ENCODE data around the gene RHBG.
A peak's percentile ranks its signal among the peaks of the same experiment; 100 is the strongest.

Gene RHBG

DNA sequence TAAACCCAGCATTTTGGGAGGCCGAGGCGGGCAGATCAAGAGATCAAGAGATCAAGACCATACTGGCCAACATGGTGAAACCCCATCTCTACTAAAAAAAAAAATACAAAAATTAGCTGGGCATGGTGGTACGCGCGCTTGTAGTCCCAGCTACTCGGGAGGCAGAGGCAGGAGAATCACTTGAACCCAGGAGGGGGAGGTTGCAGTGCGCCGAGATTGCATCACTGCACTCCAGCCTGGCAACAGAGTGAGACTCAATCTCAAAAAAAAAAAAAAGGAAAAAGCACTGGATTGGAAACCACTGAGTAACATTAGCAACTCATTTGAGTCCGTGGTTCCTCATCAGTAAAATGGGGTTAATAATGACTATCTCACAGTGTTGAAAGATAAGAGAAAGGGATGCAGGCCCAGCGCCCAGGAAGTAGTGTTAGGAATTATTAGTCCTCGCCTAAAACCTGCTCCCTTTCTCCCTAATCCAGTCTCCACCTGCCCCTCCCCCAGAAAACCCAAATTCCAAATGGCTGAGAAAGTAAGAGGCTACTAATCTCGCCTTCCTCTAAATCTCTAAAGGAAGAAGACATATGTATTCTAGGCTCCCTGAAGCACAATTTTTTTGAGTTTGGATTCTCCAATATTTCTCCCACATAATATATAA is 49.5 kb downstream of the RHBG start:
- TF ChIP-seq, protein P1, sequence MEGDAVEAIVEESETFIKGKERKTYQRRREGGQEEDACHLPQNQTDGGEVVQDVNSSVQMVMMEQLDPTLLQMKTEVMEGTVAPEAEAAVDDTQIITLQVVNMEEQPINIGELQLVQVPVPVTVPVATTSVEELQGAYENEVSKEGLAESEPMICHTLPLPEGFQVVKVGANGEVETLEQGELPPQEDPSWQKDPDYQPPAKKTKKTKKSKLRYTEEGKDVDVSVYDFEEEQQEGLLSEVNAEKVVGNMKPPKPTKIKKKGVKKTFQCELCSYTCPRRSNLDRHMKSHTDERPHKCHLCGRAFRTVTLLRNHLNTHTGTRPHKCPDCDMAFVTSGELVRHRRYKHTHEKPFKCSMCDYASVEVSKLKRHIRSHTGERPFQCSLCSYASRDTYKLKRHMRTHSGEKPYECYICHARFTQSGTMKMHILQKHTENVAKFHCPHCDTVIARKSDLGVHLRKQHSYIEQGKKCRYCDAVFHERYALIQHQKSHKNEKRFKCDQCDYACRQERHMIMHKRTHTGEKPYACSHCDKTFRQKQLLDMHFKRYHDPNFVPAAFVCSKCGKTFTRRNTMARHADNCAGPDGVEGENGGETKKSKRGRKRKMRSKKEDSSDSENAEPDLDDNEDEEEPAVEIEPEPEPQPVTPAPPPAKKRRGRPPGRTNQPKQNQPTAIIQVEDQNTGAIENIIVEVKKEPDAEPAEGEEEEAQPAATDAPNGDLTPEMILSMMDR (IDR thresholded peaks at IDR 0.05; ENCODE audit: control insufficient read depth, extremely low read depth, insufficient read depth), result no peak
- H3K4me3 ChIP-seq (ENCODE audit: low read depth, low read length), result no peak overlapping the region
- no peak for DNase-seq (ENCODE audit: low read depth)

DNA sequence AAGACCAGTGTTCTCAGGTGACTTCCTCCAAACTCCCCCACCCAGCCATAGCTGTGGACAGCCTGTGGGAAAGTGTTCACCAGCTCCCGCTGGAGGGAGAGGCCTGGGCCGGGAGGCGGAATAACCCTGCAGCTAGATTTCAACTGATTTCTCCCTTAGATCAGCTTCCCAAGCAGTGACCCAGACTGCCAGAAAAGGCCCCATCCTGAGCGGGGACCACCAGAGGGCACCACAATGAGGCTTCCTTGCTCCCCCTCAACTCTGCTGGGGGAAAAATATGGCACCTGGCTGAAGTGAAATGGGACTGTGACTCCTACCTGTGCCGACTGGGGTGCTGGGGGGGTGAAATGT is 50.8 kb downstream of the RHBG start:
- TF ChIP-seq, protein P1 (IDR thresholded peaks at IDR 0.05; ENCODE audit: control insufficient read depth, extremely low read depth, insufficient read depth), result no peak
- no peak overlapping the region for H3K4me3 ChIP-seq (ENCODE audit: low read depth, low read length)
- DNase-seq (ENCODE audit: low read depth), result no peak

DNA sequence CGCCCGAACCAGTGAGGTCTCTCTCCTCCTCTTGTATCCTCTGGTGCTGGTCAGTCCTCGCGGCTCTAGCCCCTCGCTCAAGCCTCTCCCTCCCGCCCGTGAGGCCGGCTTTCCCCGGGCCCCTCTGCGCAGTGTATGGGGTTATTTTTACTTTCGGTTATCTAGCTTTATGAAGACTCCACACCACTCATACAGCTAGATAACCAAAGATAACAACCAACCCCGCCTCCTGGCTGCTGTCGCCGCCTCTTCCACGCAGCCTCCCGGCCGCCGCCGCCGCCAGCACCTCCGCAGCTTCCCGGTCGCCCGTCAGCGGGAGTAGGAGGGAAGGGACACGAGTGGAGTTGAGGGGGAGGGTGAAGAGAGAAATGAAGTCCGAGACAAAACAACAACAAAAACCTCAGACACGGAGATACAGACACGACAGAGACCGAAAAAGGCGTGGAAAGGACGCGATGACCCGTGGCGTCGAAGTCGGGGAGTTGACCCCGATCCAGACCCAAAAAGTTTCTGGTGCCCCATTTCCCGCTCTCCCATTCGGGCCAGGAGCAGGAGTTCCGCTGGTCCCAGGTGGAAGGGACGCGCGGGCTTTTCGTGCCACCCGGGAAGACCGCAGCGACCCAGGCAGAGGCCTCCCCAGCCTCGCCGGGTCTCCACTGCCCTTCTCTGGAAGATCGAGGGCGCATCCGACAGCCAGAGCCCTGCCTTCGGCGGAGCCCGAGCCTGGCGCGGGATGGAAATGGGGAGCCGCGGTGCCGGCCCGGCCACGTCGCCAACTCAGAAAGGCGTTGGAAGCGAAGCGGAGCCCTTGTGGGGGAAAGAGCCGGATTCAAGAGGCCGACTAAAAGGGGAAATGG is 51.4 kb downstream of the RHBG start:
- no peak overlapping the region for H3K4me3 ChIP-seq (ENCODE audit: low read depth, low read length)
- no peak for DNase-seq (ENCODE audit: low read depth)
- TF ChIP-seq, protein P1 (IDR thresholded peaks at IDR 0.05; ENCODE audit: control insufficient read depth, extremely low read depth, insufficient read depth), result no peak

DNA sequence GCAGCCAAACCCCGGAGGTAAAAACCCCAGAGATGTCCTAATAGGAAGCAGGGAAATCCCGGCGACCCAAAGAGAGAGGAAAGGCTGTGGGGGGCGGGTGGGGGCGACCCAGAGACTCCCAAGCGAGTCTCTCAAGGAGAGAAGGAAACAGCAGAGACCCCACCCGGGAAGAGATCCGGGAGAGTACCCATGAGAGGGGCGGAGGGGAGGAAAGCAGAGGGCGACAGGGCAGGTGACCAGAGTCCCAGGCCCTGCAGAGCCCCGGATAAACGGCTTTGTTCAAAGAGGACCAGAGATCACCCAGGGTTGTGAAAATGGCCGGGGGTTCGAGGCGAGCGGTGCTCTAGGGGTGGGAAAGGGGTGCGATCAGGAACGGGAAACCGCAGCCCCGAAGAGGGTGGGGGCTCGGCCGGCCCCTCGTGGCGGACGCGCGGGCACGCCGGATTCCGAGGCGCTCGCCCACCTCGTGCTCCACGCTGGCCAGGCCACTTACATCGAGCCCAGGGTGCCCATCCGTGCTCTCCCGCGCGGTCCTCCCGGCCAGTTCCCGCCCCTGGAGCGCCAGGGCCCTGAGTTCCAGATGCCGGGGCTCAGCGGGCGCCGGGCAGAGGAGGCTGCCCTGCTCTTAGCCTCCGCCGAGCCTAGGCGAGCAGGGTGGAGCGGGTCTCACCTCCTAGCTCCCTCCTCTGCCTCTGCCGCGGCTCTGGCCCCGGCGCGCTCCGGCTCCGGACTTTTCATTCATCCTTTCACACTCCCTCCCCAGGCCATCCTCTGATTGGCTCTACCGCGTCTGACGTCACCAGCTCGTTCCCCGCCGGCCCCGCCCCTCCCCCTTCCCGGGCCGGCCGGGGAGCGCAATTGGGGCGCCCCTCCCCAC is 52.3 kb downstream of the RHBG start:
- peak; percentile 45 for DNase-seq (ENCODE audit: low read depth)
- H3K4me3 ChIP-seq (ENCODE audit: low read depth, low read length), result peak overlapping the region; percentile 35
- TF ChIP-seq, protein P1 (IDR thresholded peaks at IDR 0.05; ENCODE audit: control insufficient read depth, extremely low read depth, insufficient read depth), result no peak

DNA sequence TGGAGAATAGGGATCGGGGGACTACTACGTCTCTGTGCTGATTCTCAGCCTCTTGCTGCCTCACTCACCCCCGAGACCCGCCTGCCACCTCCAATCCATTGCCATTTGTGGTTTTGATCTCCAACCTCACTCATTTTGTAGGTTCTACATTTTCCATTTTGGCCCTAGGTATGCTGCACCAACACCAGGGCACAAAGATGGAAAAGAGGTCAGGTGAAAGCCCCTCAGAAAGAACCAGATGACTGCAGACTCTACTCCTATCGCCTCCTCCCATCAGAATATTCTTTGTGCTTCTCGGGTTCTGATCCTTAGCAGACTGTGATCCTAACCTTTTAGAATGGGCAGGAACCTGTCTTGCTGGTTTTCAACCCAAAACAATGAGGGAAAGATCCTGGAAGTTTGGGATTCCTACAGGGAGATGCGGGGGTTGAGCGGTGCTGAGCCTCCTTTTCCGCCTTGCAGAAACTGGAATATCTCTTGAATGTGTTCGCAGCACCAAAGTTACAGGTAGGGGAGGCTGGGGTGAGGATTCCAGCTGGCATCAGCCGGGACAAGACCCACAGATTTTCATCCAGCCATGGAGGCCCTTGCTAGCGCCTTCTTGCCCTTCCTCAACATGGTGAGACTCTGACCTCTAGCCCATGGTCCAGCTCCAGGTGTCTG is 53.1 kb downstream of the RHBG start:
- peak overlapping the region; percentile 35 for H3K4me3 ChIP-seq (ENCODE audit: low read depth, low read length)
- TF ChIP-seq, protein P1 (IDR thresholded peaks at IDR 0.05; ENCODE audit: control insufficient read depth, extremely low read depth, insufficient read depth), result no peak
- DNase-seq (ENCODE audit: low read depth), result no peak

DNA sequence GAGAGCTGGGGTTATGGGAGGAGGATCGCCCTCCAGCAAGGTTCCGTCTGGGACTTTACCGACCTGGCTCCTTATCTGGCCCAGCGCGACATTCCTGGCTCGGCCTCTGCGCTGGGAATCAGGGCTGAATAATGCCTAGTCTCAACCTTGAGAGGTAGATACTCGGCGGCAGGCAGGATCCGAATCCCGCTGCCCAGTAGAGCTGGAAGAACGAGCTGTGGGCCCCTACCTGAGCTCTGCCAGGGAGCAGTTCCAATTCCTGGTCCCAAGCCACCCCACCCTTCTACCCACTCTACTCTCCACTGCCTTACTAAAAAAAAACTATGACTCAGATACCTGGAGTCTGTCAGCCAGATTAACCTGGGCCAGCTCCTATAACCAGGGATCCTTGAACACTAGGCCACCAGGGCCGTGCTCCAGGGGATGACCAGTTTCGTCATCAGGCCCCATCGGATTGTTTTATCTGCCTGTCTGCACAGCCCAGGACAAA is 53.6 kb downstream of the RHBG start:
- TF ChIP-seq, protein P1 (IDR thresholded peaks at IDR 0.05; ENCODE audit: control insufficient read depth, extremely low read depth, insufficient read depth), result no peak
- DNase-seq (ENCODE audit: low read depth), result no peak
- H3K4me3 ChIP-seq (ENCODE audit: low read depth, low read length), result no peak overlapping the region

Data from LNCaP clone FGC (cell line).